NB4 (cell line): Measurements from ENCODE around the gene SLC39A10.

Experiments
- DNase-seq: peaks from one replicate; pipeline ENCODE4 v3.0.0; 2010; ENCODE audit warnings: low read depth
- H3K4me3 ChIP-seq: one replicate; pipeline ENCODE4 v1.5.1; 2011; ENCODE audit warnings: mild to moderate bottlenecking, low read depth, low read length, moderate library complexity
- MYC ChIP-seq: IDR thresholded peaks from 2 replicates; pipeline ENCODE4 v1.6.1; 2011; ENCODE audit warnings: low read depth, low read length
- POLR2A ChIP-seq: IDR thresholded peaks from 2 replicates; pipeline ENCODE4 v1.6.1; 2011; ENCODE audit warnings: mild to moderate bottlenecking; ENCODE audit not compliant: insufficient read length; ENCODE audit errors: extremely low read depth
- TF ChIP-seq, protein P1 (sequence below): IDR thresholded peaks from one replicate; pipeline ENCODE4 v1.5.1; 2012; ENCODE audit warnings: low read depth, low read length
- TF ChIP-seq, protein P2 (sequence below): IDR thresholded peaks from 2 replicates; pipeline ENCODE4 v1.6.1; 2011; ENCODE audit warnings: low read depth, low read length

The SLC39A10 gene

DNA sequence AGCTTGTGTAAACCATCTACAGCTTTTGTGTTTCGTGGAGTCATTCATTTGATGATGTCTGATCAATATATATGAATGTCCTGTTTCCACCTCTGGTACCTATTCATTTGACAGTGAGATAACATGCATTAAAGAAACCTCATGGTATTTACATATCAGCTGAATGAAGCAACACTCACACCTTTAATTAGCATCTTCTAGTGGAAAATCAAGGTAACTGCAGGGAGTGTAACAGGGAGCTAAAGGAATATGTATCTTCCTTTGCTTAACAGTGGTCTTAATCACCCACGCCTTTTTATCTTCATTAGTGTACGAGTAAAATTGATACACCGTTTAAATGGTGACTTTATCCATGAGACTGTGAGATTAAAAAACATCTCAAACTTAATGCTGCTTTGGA is 15.6 kb downstream of the SLC39A10 start:
- no peak overlapping the region for H3K4me3 ChIP-seq
- no peak for DNase-seq
- TF ChIP-seq MYC, result no peak
- TF ChIP-seq, protein P1, sequence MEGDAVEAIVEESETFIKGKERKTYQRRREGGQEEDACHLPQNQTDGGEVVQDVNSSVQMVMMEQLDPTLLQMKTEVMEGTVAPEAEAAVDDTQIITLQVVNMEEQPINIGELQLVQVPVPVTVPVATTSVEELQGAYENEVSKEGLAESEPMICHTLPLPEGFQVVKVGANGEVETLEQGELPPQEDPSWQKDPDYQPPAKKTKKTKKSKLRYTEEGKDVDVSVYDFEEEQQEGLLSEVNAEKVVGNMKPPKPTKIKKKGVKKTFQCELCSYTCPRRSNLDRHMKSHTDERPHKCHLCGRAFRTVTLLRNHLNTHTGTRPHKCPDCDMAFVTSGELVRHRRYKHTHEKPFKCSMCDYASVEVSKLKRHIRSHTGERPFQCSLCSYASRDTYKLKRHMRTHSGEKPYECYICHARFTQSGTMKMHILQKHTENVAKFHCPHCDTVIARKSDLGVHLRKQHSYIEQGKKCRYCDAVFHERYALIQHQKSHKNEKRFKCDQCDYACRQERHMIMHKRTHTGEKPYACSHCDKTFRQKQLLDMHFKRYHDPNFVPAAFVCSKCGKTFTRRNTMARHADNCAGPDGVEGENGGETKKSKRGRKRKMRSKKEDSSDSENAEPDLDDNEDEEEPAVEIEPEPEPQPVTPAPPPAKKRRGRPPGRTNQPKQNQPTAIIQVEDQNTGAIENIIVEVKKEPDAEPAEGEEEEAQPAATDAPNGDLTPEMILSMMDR, result no peak
- no peak for TF ChIP-seq POLR2A
- TF ChIP-seq, protein P2, sequence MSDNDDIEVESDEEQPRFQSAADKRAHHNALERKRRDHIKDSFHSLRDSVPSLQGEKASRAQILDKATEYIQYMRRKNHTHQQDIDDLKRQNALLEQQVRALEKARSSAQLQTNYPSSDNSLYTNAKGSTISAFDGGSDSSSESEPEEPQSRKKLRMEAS, result no peak

DNA sequence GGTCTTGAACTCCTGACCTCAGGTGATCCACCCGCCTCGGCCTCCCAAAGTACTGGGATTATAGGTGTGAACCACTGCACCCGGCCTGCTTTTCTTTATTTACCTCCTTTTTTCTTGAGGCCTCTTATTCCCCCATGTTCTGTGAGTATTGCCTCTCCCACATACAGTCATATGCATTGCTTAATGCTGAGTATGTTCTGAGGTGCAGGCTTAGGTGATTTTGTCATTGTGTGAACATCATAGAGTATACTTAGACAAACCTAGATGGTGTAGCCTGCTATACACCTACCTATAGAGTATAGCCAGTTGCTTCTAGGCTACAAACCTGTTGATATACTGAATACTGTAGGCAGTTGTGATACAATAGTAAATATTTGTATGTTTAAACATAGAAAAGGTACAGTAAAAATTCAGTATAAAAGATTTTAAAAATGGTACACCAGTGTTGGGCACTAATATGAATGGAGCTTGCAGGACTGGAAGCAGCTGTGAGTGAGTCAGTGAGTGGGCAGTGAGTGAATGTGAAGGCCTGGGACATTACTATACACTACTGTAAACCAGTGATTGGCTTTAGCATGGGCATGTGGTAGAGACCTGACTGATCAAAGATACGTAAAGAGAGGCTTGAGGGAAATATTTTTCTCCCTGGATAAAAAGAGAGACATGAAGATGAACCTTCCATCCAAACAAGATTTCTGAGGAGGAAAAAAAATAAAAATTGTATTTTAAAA is 17.6 kb downstream of the SLC39A10 start:
- TF ChIP-seq, protein P2, result no peak
- no peak for TF ChIP-seq POLR2A
- TF ChIP-seq, protein P1, result no peak
- no peak for TF ChIP-seq MYC
- no peak for DNase-seq

DNA sequence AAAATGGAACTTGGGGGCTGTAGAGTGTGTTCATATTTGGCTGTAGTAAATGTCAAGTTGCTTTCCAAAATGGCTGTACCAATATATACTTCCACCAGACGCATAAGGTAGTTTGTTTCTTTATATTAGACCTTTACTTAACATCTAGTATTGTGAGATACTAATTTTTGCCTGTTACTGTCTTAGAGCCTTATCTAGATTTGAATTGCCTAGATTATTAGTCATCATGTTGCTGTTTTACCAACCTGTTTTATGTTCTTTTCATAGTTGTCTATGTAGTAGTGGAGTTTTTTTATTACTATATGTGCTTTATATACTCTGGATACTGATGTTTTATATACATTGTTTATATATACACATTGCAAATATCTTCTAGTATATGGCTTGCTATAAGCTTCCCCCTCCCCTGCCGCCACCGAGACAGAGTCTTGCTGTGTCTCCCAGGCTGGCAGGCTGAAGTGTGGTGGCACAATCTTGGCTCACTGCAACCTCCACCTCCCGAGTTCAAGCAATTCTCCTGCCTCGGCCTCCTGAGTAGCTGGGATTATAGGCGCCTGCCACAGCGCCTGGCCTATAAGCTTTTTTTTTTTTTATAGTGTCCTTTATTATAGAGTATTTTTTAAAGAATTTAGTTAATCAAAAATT is 18.9 kb downstream of the SLC39A10 start:
- TF ChIP-seq POLR2A, result no peak
- TF ChIP-seq, protein P1, result no peak
- TF ChIP-seq, protein P2, result no peak
- no peak for TF ChIP-seq MYC
- DNase-seq, result no peak
- H3K4me3 ChIP-seq, result no peak overlapping the region

More for the DNA sequence above, 17.6 kb downstream of the SLC39A10 start:
- no peak overlapping the region for H3K4me3 ChIP-seq

DNA sequence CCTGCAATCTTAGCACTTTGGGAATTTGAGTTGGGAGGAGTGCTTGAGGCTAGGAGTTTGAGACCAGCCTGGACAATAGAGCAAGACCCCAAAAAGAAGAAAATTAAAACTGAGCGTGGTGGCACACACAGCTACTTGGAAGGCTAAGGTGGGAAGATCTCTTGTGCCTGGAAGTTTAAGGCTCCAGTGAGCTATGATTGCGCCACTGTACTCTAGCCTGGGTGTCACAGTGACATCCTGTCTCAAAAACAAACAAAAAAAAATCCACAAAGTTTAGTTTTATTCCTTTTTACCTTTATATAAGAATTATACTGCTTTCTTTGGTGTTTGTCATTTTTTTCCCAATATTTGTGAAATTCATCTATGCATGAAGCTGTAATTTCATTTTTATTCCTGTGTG is 20.3 kb downstream of the SLC39A10 start:
- TF ChIP-seq POLR2A (no peak), MYC (no peak)
- TF ChIP-seq, protein P1, result no peak
- TF ChIP-seq, protein P2, result no peak
- no peak overlapping the region for H3K4me3 ChIP-seq
- no peak for DNase-seq

DNA sequence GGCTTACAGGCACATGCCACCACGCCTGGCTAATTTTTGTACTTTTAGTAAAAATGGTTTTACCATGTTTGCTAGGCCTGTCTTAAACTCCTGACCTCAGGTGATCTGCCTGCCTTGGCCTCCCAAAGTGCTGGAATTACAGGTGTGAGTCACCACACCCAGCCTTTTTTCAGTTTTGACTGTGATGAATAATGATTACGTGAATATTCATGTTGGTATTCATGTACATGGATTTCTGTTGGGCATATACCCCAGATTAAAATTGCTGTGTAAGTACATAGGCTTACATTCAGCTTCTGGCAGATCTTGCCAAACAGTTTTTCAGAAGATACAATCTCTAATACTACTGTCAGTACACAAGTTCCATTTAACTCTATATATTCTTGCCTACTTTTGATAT is 20.9 kb downstream of the SLC39A10 start:
- no peak for TF ChIP-seq POLR2A
- TF ChIP-seq, protein P1, result no peak
- no peak for TF ChIP-seq MYC
- TF ChIP-seq, protein P2, result no peak
- H3K4me3 ChIP-seq, result no peak overlapping the region
- no peak for DNase-seq
